ENCODE data around the gene LNX2.
A peak's percentile ranks its signal among the peaks of the same experiment; 100 is the strongest.

LNX2 gene

GRCh38 chr13:27605099-27605498 lies 15.2 kb downstream of the LNX2 start:
- Histone ChIP-seq H2AFZ (ENCODE audit: low read depth, low read length) (no peak overlapping the region), H3K27me3 (ENCODE audit: low read depth, low read length) (no peaks in the 10 kb centered on the region), H3K9me3 (ENCODE audit: insufficient read depth, low read length) (no peaks in the 10 kb centered on the region), H3K9ac (ENCODE audit: low read length) (no peak overlapping the region), H3K27ac (ENCODE audit: low read length) (no peak overlapping the region), H3K4me2 (ENCODE audit: low read length) (0 out of 2 replicates have a peak overlapping the region, but pooled peaks have one; percentile 6), H3K4me3 (ENCODE audit: low read length) (no peak overlapping the region), H3K79me2 (ENCODE audit: low read length) (peaks cover 92% of the 10 kb centered on the region), H3K4me1 (ENCODE audit: low read length) (peaks cover 24% of the 10 kb centered on the region), H3K36me3 (replicated peaks; ENCODE audit: low read depth, low read length) (no peaks in the 10 kb centered on the region), H4K20me1 (ENCODE audit: insufficient read depth, low read length) (peaks cover 52% of the 10 kb centered on the region)
- TF ChIP-seq CTCF (IDR thresholded peaks at IDR 0.05; ENCODE audit: low read depth, low read length), result no peak
- no peak for TF ChIP-seq EZH2phosphoT487 (IDR thresholded peaks at IDR 0.05; ENCODE audit: low read depth)

GRCh38 chr13:27601803-27602202 lies 18.5 kb downstream of the LNX2 start:
- Histone ChIP-seq H2AFZ (ENCODE audit: low read depth, low read length) (no peak overlapping the region), H4K20me1 (ENCODE audit: insufficient read depth, low read length) (peaks cover 62% of the 10 kb centered on the region), H3K79me2 (ENCODE audit: low read length) (peaks cover 92% of the 10 kb centered on the region), H3K4me2 (ENCODE audit: low read length) (no peak overlapping the region), H3K27ac (ENCODE audit: low read length) (no peak overlapping the region), H3K9me3 (ENCODE audit: insufficient read depth, low read length) (no peaks in the 10 kb centered on the region), H3K27me3 (ENCODE audit: low read depth, low read length) (no peaks in the 10 kb centered on the region), H3K9ac (ENCODE audit: low read length) (no peak overlapping the region), H3K4me3 (ENCODE audit: low read length) (no peak overlapping the region), H3K4me1 (ENCODE audit: low read length) (peaks cover 14% of the 10 kb centered on the region), H3K36me3 (replicated peaks; ENCODE audit: low read depth, low read length) (no peaks in the 10 kb centered on the region)
- no peak for TF ChIP-seq EZH2phosphoT487 (IDR thresholded peaks at IDR 0.05; ENCODE audit: low read depth)

GRCh38 chr13:27601208-27601607 lies 19.1 kb downstream of the LNX2 start:
- Histone ChIP-seq H4K20me1 (ENCODE audit: insufficient read depth, low read length) (peaks cover 68% of the 10 kb centered on the region), H3K27ac (ENCODE audit: low read length) (no peak overlapping the region), H3K4me3 (ENCODE audit: low read length) (no peak overlapping the region), H3K27me3 (ENCODE audit: low read depth, low read length) (no peaks in the 10 kb centered on the region), H3K4me1 (ENCODE audit: low read length) (peaks cover 11% of the 10 kb centered on the region), H3K4me2 (ENCODE audit: low read length) (no peak overlapping the region), H3K9me3 (ENCODE audit: insufficient read depth, low read length) (no peaks in the 10 kb centered on the region), H3K9ac (ENCODE audit: low read length) (no peak overlapping the region), H2AFZ (ENCODE audit: low read depth, low read length) (no peak overlapping the region), H3K36me3 (replicated peaks; ENCODE audit: low read depth, low read length) (no peaks in the 10 kb centered on the region), H3K79me2 (ENCODE audit: low read length) (peaks cover 92% of the 10 kb centered on the region)
- TF ChIP-seq CTCF (IDR thresholded peaks at IDR 0.05; ENCODE audit: low read depth, low read length), result no peak
- TF ChIP-seq EZH2phosphoT487 (IDR thresholded peaks at IDR 0.05; ENCODE audit: low read depth), result no peak

- Histone ChIP-seq H3K27ac (ENCODE audit: low read length) (no peak overlapping the region), H3K79me2 (ENCODE audit: low read length) (peaks cover 92% of the 10 kb centered on the region), H3K9me3 (ENCODE audit: insufficient read depth, low read length) (no peaks in the 10 kb centered on the region), H3K4me3 (ENCODE audit: low read length) (no peak overlapping the region), H3K9ac (ENCODE audit: low read length) (no peak overlapping the region), H3K36me3 (replicated peaks; ENCODE audit: low read depth, low read length) (no peaks in the 10 kb centered on the region), H4K20me1 (ENCODE audit: insufficient read depth, low read length) (peaks cover 69% of the 10 kb centered on the region), H3K4me2 (ENCODE audit: low read length) (no peak overlapping the region), H3K4me1 (ENCODE audit: low read length) (peaks cover 11% of the 10 kb centered on the region), H2AFZ (ENCODE audit: low read depth, low read length) (no peak overlapping the region), H3K27me3 (ENCODE audit: low read depth, low read length) (no peaks in the 10 kb centered on the region)
- TF ChIP-seq EZH2phosphoT487 (IDR thresholded peaks at IDR 0.05; ENCODE audit: low read depth) (no peak), CTCF (IDR thresholded peaks at IDR 0.05; ENCODE audit: low read depth, low read length) (no peak)
Observed at GRCh38 chr13:27600711-27601110, 19.6 kb downstream of the LNX2 start.
